Upper lobe of left lung (tissue), 4 donors: ENCODE results near the gene SH2D3A.

ENCODE experiments used
- EP300 ChIP-seq, 4 donors: sonication (generic); formaldehyde crosslinking; IDR thresholded peaks; one replicate each; pipeline ENCODE4 v1.5.1; 2017; ENCODE audit warnings: antibody characterized with exemption in 4 of 4, control low read depth in 2 of 4
- POLR2AphosphoS5 ChIP-seq, 2 donors: sonication (generic); formaldehyde crosslinking; IDR thresholded peaks; one replicate each; pipeline ENCODE4 v1.5.1; 2017; ENCODE audit warnings: antibody characterized with exemption in 2 of 2
- TF ChIP-seq, protein P1 (sequence below), 6 experiments: fragments of 450-650 bp in 4 of 6; fragments of 200-600 bp in 2 of 6; sonication (generic) in 2 of 6; IDR thresholded peaks; one replicate each; pipeline ENCODE4 v1.5.1; 2016 to 2019; ENCODE audit warnings: antibody characterized with exemption in 6 of 6

DNA sequence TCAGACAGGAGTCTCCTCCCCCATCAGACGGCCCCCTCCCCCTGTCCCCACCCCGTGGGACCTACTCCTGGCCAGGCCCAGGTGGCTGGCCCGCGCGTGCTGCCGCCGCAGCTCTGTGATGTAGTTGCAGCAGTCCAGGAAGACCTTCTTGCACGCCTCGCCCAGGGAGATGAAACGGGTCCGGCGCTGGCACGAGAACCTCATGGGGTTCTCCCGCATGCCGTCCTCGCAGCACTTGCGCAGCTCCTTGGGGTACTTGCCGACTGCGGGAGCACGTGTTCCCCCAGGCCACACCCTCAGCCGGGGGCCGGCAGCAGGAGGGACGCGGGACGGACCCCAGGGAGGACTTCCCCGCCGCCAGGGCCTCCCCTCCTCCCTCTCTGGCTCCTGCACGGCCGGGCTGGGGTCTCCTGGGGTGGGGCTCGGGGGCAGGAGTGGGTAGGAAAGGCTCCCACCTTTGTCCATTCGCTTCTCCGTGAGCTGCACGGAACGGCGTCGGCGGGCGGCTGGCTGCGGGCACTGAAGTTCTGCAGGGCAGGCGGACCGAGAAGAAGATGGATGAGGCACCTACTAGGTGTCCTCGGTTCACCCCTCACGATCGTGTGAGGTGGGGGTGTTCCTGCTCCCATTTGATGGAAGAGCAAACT, 60.1 kb downstream of the SH2D3A start:
- TF ChIP-seq, protein P1, sequence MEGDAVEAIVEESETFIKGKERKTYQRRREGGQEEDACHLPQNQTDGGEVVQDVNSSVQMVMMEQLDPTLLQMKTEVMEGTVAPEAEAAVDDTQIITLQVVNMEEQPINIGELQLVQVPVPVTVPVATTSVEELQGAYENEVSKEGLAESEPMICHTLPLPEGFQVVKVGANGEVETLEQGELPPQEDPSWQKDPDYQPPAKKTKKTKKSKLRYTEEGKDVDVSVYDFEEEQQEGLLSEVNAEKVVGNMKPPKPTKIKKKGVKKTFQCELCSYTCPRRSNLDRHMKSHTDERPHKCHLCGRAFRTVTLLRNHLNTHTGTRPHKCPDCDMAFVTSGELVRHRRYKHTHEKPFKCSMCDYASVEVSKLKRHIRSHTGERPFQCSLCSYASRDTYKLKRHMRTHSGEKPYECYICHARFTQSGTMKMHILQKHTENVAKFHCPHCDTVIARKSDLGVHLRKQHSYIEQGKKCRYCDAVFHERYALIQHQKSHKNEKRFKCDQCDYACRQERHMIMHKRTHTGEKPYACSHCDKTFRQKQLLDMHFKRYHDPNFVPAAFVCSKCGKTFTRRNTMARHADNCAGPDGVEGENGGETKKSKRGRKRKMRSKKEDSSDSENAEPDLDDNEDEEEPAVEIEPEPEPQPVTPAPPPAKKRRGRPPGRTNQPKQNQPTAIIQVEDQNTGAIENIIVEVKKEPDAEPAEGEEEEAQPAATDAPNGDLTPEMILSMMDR (IDR thresholded peaks at IDR 0.05), result no peak
- TF ChIP-seq POLR2AphosphoS5 (IDR thresholded peaks at IDR 0.05) (no peak), EP300 (IDR thresholded peaks at IDR 0.05) (no peak)
